Kidney capillary endothelial cell (primary cell): Measurements from ENCODE around the gene RAB6B.

Experiments used
- DNase-seq: peaks from one replicate; pipeline ENCODE4 v3.0.0-alpha.2; 2018; ENCODE audit warnings: low spot score

RAB6B gene

GRCh38 chr3:133894353-133895207, 1.1 kb downstream of the RAB6B start:
- no peak for DNase-seq

GRCh38 chr3:133893683-133894352, 1.9 kb downstream of the RAB6B start:
- DNase-seq: no peak

GRCh38 chr3:133892541-133893231, 3.0 kb downstream of the RAB6B start:
- DNase-seq: no peak

GRCh38 chr3:133891662-133892378, 3.9 kb downstream of the RAB6B start:
- no peak for DNase-seq

GRCh38 chr3:133890972-133891644, 4.6 kb downstream of the RAB6B start:
- DNase-seq: no peak

GRCh38 chr3:133890037-133890436, 5.6 kb downstream of the RAB6B start:
- DNase-seq: no peak

GRCh38 chr3:133888726-133889340, 6.8 kb downstream of the RAB6B start:
- no peak for DNase-seq

GRCh38 chr3:133887803-133888703, 7.6 kb downstream of the RAB6B start:
- DNase-seq: no peak

- no peak for DNase-seq
Observed at GRCh38 chr3:133887074-133887802, 8.4 kb downstream of the RAB6B start.

GRCh38 chr3:133886031-133886722, 9.5 kb downstream of the RAB6B start:
- no peak for DNase-seq

- DNase-seq: no peak
Observed at GRCh38 chr3:133884887-133885711, 10.6 kb downstream of the RAB6B start.

- no peak for DNase-seq
Observed at GRCh38 chr3:133884054-133884886, 11.4 kb downstream of the RAB6B start.

- DNase-seq: no peak
Observed at GRCh38 chr3:133883641-133884040, 12.0 kb downstream of the RAB6B start.

GRCh38 chr3:133882986-133883586, 12.6 kb downstream of the RAB6B start:
- no peak for DNase-seq

- DNase-seq: no peak
Observed at GRCh38 chr3:133881939-133882825, 13.5 kb downstream of the RAB6B start.
